ENCODE results near the gene MGAT5.

The MGAT5 gene

GRCh38 chr2:134253804-134254203 is at the start of gene MGAT5:
Gene MGAT5, plus strand, starts transcription at chr2:134254072. Its CDS starts 332 bp downstream, at chr2:134254404.
- DNase-seq: no peak

- no peak for DNase-seq
Observed at GRCh38 chr2:134205087-134205486, 48.8 kb upstream of the MGAT5 start.

GRCh38 chr2:134206031-134206430 is 47.8 kb upstream of the MGAT5 start:
- DNase-seq: no peak

- no peak for DNase-seq
Observed at GRCh38 chr2:134206573-134206972, 47.3 kb upstream of the MGAT5 start.

- no peak for DNase-seq
Observed at GRCh38 chr2:134207589-134208209, 46.2 kb upstream of the MGAT5 start.

GRCh38 chr2:134208825-134209224 is 45.0 kb upstream of the MGAT5 start:
- DNase-seq: no peak

GRCh38 chr2:134212746-134213145 is 41.1 kb upstream of the MGAT5 start:
- DNase-seq: no peak

GRCh38 chr2:134216152-134216829 is 37.6 kb upstream of the MGAT5 start:
- no peak for DNase-seq

GRCh38 chr2:134217351-134217750 is 36.5 kb upstream of the MGAT5 start:
- DNase-seq: no peak

GRCh38 chr2:134217924-134218323 is 35.9 kb upstream of the MGAT5 start:
- DNase-seq: no peak

GRCh38 chr2:134218414-134218813 is 35.5 kb upstream of the MGAT5 start:
- no peak for DNase-seq

GRCh38 chr2:134218930-134219658 is 34.8 kb upstream of the MGAT5 start:
- no peak for DNase-seq

GRCh38 chr2:134220344-134220974 is 33.4 kb upstream of the MGAT5 start:
- DNase-seq: no peak

GRCh38 chr2:134224005-134224404 is 29.9 kb upstream of the MGAT5 start:
- DNase-seq: no peak

- DNase-seq: no peak
Observed at GRCh38 chr2:134225173-134225572, 28.7 kb upstream of the MGAT5 start.

- no peak for DNase-seq
Observed at GRCh38 chr2:134225841-134226240, 28.0 kb upstream of the MGAT5 start.

- DNase-seq: no peak
Observed at GRCh38 chr2:134226601-134227000, 27.3 kb upstream of the MGAT5 start.

GRCh38 chr2:134227666-134228065 is 26.2 kb upstream of the MGAT5 start:
- no peak for DNase-seq

GRCh38 chr2:134228493-134228903 is 25.4 kb upstream of the MGAT5 start:
- no peak for DNase-seq

- no peak for DNase-seq
Observed at GRCh38 chr2:134229540-134229939, 24.3 kb upstream of the MGAT5 start.

- no peak for DNase-seq
Observed at GRCh38 chr2:134230885-134231284, 23.0 kb upstream of the MGAT5 start.

GRCh38 chr2:134231301-134231964 is 22.4 kb upstream of the MGAT5 start:
- DNase-seq: no peak

- DNase-seq: no peak
Observed at GRCh38 chr2:134231965-134232340, 21.9 kb upstream of the MGAT5 start.

All from NCI-H1048 (cell line).